ENCODE results near the gene GALNS.
A peak's percentile ranks its signal among the peaks of the same experiment; 100 is the strongest.

GALNS gene

GRCh38 chr16:88888461-88889387 is 32.0 kb upstream of the GALNS start:
- no peak overlapping the region for H3K27ac ChIP-seq
- DNase-seq (ENCODE audit: low spot score) = no peak
- POLR2A ChIA-PET (ENCODE audit: low non-redundant PET) = no interaction called here
- CTCF ChIA-PET = interaction anchor here (0.6 kb wide), 1 partner anchor 76 kb away, joined by 4 read pairs; no protein-coding TSS in a partner anchor
- no peak for TF ChIP-seq CTCF (conservative IDR thresholded peaks at IDR 0.05; ENCODE audit: low read depth)

- ChIA-PET CTCF (no interaction called here), POLR2A (ENCODE audit: low non-redundant PET) (no interaction called here)
- no peak for DNase-seq (ENCODE audit: low spot score)
Measured at GRCh38 chr16:88888057-88888456, 31.3 kb upstream of the GALNS start.

GRCh38 chr16:88886845-88887521 is 30.2 kb upstream of the GALNS start:
- H3K27ac ChIP-seq = peak overlapping the region; percentile 21; the same call in 1 of the 2 replicates
- no peak for DNase-seq (ENCODE audit: low spot score)
- ChIA-PET POLR2A (ENCODE audit: low non-redundant PET) (no interaction called here), CTCF (no interaction called here)
- TF ChIP-seq CTCF (conservative IDR thresholded peaks at IDR 0.05; ENCODE audit: low read depth) = no peak

More at GRCh38 chr16:88888057-88888456, 31.3 kb upstream of the GALNS start:
- TF ChIP-seq CTCF (conservative IDR thresholded peaks at IDR 0.05; ENCODE audit: low read depth) = no peak
- H3K27ac ChIP-seq = peak overlapping the region; percentile 21; the same call in 1 of the 2 replicates

- POLR2A ChIA-PET (ENCODE audit: low non-redundant PET) = no interaction called here
- DNase-seq (ENCODE audit: low spot score) = no peak
- no peak for TF ChIP-seq CTCF (conservative IDR thresholded peaks at IDR 0.05; ENCODE audit: low read depth)
- CTCF ChIA-PET = no interaction called here
- H3K27ac ChIP-seq = no peak overlapping the region
Measured at GRCh38 chr16:88886420-88886844, 29.7 kb upstream of the GALNS start.

GRCh38 chr16:88885693-88886280 is 29.0 kb upstream of the GALNS start:
- no peak overlapping the region for H3K27ac ChIP-seq

More at GRCh38 chr16:88885693-88886280, 29.0 kb upstream of the GALNS start:
- no peak for TF ChIP-seq CTCF (conservative IDR thresholded peaks at IDR 0.05; ENCODE audit: low read depth)
- ChIA-PET POLR2A (ENCODE audit: low non-redundant PET) (no interaction called here), CTCF (no interaction called here)
- DNase-seq (ENCODE audit: low spot score) = no peak
